Coronary artery (tissue), 2 donors: ENCODE data around the gene ABCC1.
"Not testable (repeated sequence)": the region's sequence is repeated elsewhere in the genome, so short reads cannot be mapped to it uniquely, and the experiment has no call there.

Experiments used
- DNase-seq: peaks from one replicate; pipeline ENCODE4 v3.0.0-alpha.2; 2017; ENCODE audit warnings: low spot score
- H3K27ac ChIP-seq, 2 donors: fragments of 200-600 bp; sonication (generic); one replicate each; pipeline ENCODE4 v1.5.1; 2016 to 2019
- H3K4me3 ChIP-seq: fragments of 200-600 bp; sonication (generic); 2 replicates; pipeline ENCODE4 v1.5.1; 2016; ENCODE audit warnings: mild to moderate bottlenecking, moderate library complexity
- CTCF ChIP-seq: fragments of 200-600 bp; sonication (generic); IDR thresholded peaks from one replicate; pipeline ENCODE4 v1.5.1; 2019; ENCODE audit warnings: antibody characterized with exemption

Gene ABCC1

GRCh38 chr16:15925631-15926030 is 23.8 kb upstream of the ABCC1 start:
- TF ChIP-seq CTCF: no peak
- no peak for DNase-seq
- H3K27ac ChIP-seq: no peak overlapping the region
- no peak overlapping the region for H3K4me3 ChIP-seq

GRCh38 chr16:15928261-15929104 is 20.9 kb upstream of the ABCC1 start:
- Histone ChIP-seq H3K4me3 (no peak overlapping the region), H3K27ac (no peak overlapping the region)
- no peak for DNase-seq
- TF ChIP-seq CTCF: no peak

- Histone ChIP-seq H3K4me3 (no peak overlapping the region), H3K27ac (no peak overlapping the region)
- no peak for DNase-seq
- TF ChIP-seq CTCF: no peak
Observed at GRCh38 chr16:15932939-15933338, 16.5 kb upstream of the ABCC1 start.

- no peak for TF ChIP-seq CTCF
Observed at GRCh38 chr16:15933781-15934180, 15.6 kb upstream of the ABCC1 start.

GRCh38 chr16:15934991-15935390 is 14.4 kb upstream of the ABCC1 start:
- Histone ChIP-seq H3K27ac (no peak overlapping the region), H3K4me3 (no peak overlapping the region)
- no peak for TF ChIP-seq CTCF
- no peak for DNase-seq

More at GRCh38 chr16:15933781-15934180, 15.6 kb upstream of the ABCC1 start:
- no peak overlapping the region for H3K27ac ChIP-seq
- no peak for DNase-seq
- no peak overlapping the region for H3K4me3 ChIP-seq

GRCh38 chr16:15936809-15937208 is 12.6 kb upstream of the ABCC1 start:
- not testable (repeated sequence) for DNase-seq, H3K4me3 ChIP-seq, H3K27ac ChIP-seq

GRCh38 chr16:15942931-15943690 is 6.3 kb upstream of the ABCC1 start:
- no peak for TF ChIP-seq CTCF
- DNase-seq: no peak
- no peak overlapping the region for H3K27ac ChIP-seq
- H3K4me3 ChIP-seq: no peak overlapping the region
